Measurements from ENCODE around the gene EDC3.
A peak's percentile ranks its signal among the peaks of the same experiment; 100 is the strongest.

The EDC3 gene

DNA sequence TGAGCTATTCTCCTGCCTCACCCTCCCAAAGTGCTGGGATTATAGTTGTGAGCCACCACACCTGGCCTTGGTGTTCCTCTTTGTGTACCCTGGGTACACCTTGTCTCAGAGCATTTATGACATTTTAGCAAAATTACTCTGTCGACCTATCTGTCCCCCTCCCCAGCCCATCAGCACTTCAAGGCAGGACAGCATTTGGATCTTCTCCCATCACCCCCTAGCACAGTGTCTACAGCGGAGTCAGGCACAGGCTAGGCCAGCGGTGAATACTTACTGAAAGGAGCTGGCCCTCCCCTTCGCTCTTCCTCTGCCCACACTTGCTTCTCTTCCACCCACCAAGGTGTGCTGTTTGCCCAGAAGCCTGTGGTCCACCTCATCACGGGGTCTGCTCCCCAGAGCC lies 100.6 kb downstream of the EDC3 start:
- DNase-seq: no peak
- H3K4me1 ChIP-seq: peaks cover 0 to 19% (median 8%) of the 10 kb centered on the region in 4 donors
- H3K27me3 ChIP-seq: no peaks in the 10 kb centered on the region
- H3K9me3 ChIP-seq: no peaks in the 10 kb centered on the region
- no peak overlapping the region for H3K27ac ChIP-seq
- no peak overlapping the region for H3K4me3 ChIP-seq
- intact Hi-C loops (cut with DNase I; ENCODE audit: low total_unique reads): no loop called here
- peaks cover 17 to 56% (median 38%) of the 10 kb centered on the region in 3 donors for H3K36me3 ChIP-seq
- TF ChIP-seq CTCF (IDR thresholded peaks at IDR 0.05): no peak

DNA sequence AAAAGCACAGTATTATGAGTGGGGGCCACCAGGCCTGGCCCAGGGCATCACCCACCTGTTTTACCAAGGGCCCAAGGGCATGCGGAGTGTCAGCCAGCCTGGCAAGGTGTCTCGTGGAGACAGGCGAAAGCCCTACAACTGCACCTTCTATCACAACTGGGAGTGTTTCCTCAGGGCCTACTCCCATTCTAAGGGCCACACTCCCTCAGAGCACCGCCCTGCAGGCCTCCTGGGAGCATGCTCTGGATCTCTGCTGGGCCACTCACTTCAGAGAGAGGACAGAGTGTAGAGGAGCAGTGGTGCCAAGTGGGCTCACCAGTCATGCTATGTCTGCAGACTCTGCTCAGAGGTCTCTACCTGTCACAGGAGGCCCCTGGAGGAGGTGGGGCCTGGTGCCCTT lies 101.4 kb downstream of the EDC3 start:
- peaks cover 17 to 63% (median 38%) of the 10 kb centered on the region in 3 donors for H3K36me3 ChIP-seq
- intact Hi-C loops (cut with DNase I; ENCODE audit: low total_unique reads): no loop called here
- TF ChIP-seq CTCF (IDR thresholded peaks at IDR 0.05): no peak
- H3K4me1 ChIP-seq: peaks cover 0 to 15% (median 8%) of the 10 kb centered on the region in 4 donors
- H3K9me3 ChIP-seq: no peaks in the 10 kb centered on the region
- DNase-seq: no peak
- no peak overlapping the region for H3K27ac ChIP-seq
- no peaks in the 10 kb centered on the region for H3K27me3 ChIP-seq
- no peak overlapping the region for H3K4me3 ChIP-seq

GRCh38 chr15:74593122-74593521 lies 102.7 kb downstream of the EDC3 start:
- DNase-seq: no peak
- H3K36me3 ChIP-seq: peaks cover 17 to 63% (median 38%) of the 10 kb centered on the region in 3 donors
- intact Hi-C loops (cut with DNase I; ENCODE audit: low total_unique reads): no loop called here
- no peaks in the 10 kb centered on the region for H3K27me3 ChIP-seq
- no peak overlapping the region for H3K4me3 ChIP-seq
- peaks cover 0 to 20% (median 14%) of the 10 kb centered on the region in 4 donors for H3K4me1 ChIP-seq
- no peak for TF ChIP-seq CTCF (IDR thresholded peaks at IDR 0.05)
- no peak overlapping the region for H3K27ac ChIP-seq
- no peaks in the 10 kb centered on the region for H3K9me3 ChIP-seq

- DNase-seq: no peak
- Histone ChIP-seq H3K36me3 (peaks cover 17 to 63% (median 38%) of the 10 kb centered on the region in 3 donors), H3K4me1 (peaks cover 0 to 16% (median 13%) of the 10 kb centered on the region in 4 donors), H3K27me3 (no peaks in the 10 kb centered on the region), H3K27ac (no peak overlapping the region), H3K4me3 (no peak overlapping the region), H3K9me3 (no peaks in the 10 kb centered on the region)
- intact Hi-C loops (cut with DNase I; ENCODE audit: low total_unique reads): no loop called here
- no peak for TF ChIP-seq CTCF (IDR thresholded peaks at IDR 0.05)
These were observed 103.6 kb downstream of the EDC3 start for GRCh38 chr15:74592222-74592621.

DNA sequence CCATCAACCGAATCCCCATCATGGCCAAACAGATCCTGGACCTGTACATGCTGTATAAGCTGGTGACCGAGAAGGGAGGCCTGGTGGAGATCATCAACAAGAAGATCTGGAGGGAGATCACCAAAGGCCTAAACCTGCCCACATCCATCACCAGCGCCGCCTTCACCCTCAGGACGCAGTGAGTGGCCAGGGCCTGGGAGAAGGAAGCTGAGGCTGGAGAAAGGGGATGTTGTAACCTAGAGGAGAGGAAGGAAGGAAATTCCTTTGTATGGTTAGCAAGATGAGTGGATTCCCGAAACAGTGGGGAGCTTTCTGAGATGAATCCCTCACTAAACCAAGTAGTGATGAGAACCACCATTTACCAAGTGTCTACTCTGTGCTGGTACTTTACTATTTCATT lies 106.0 kb downstream of the EDC3 start:
- Histone ChIP-seq H3K4me1 (peaks cover 0 to 16% (median 13%) of the 10 kb centered on the region in 4 donors), H3K27me3 (no peaks in the 10 kb centered on the region), H3K27ac (peak overlapping the region in 1 of 2 donors; percentile 59), H3K9me3 (no peaks in the 10 kb centered on the region), H3K4me3 (no peak overlapping the region), H3K36me3 (peaks cover 22 to 62% (median 38%) of the 10 kb centered on the region in 3 donors)
- DNase-seq: no peak
- intact Hi-C loops (cut with DNase I; ENCODE audit: low total_unique reads): no loop called here
- TF ChIP-seq CTCF (IDR thresholded peaks at IDR 0.05): no peak

GRCh38 chr15:74585857-74586256 lies 110.0 kb downstream of the EDC3 start:
- H3K36me3 ChIP-seq: peaks cover 3 to 26% (median 5%) of the 10 kb centered on the region in 3 donors
- H3K27me3 ChIP-seq: no peaks in the 10 kb centered on the region
- H3K9me3 ChIP-seq: no peaks in the 10 kb centered on the region
- DNase-seq: no peak
- no peak overlapping the region for H3K27ac ChIP-seq
- no peak for TF ChIP-seq CTCF (IDR thresholded peaks at IDR 0.05)
- intact Hi-C loops (cut with DNase I; ENCODE audit: low total_unique reads): no loop called here
- H3K4me1 ChIP-seq: peaks cover 0 to 16% (median 13%) of the 10 kb centered on the region in 4 donors
- no peak overlapping the region for H3K4me3 ChIP-seq
